Peyer's patch (tissue), 4 donors: Measurements from ENCODE around the gene DCP1B.

Experiments used
- CTCF ChIP-seq, 6 experiments: fragments of 450-650 bp in 4 of 6; fragments of 200-600 bp in 2 of 6; sonication (generic) in 1 of 6; IDR thresholded peaks; one replicate each; pipeline ENCODE4 v1.5.1; 2017 to 2019; ENCODE audit warnings: antibody characterized with exemption in 6 of 6, mild to moderate bottlenecking in 3 of 6, moderate library complexity in 1 of 6
- POLR2A ChIP-seq, 2 donors: fragments of 450-650 bp; IDR thresholded peaks; one replicate each; pipeline ENCODE4 v1.5.1; 2017; ENCODE audit warnings: antibody characterized with exemption in 2 of 2, mild to moderate bottlenecking in 2 of 2, moderate library complexity in 2 of 2

GRCh38 chr12:1939801-1940607 lies 64.3 kb downstream of the DCP1B start:
- peak; percentile 83 to 97 (median 95) for TF ChIP-seq CTCF (IDR thresholded peaks at IDR 0.05)
- no peak for TF ChIP-seq POLR2A (IDR thresholded peaks at IDR 0.05)
